Naive thymus-derived CD4-positive, alpha-beta T cell (primary cell): ENCODE data around the gene DOCK10. TPM values are rescaled to one million over a fixed set of nuclear protein-coding genes. Genes with fewer than 3 reads are reported as not detected.

ENCODE experiments used
- ATAC-seq: fragments of 150-1000 bp; cut with Tn5 transposase; 2 replicates; pipeline ENCODE4 v1.10.0; 2021; ENCODE audit warnings: mild to moderate bottlenecking, moderate library complexity
- CTCF ChIA-PET: fragments of 350-600 bp; sonication (Branson Sonifier 250); formaldehyde crosslinking; loops from one replicate; lab custom pipeline; 2021; ENCODE audit warnings: antibody characterized with exemption; lab: Charles Lee
- POLR2A ChIA-PET: fragments of 350-600 bp; sonication (Branson Sonifier 250); formaldehyde crosslinking; loops from one replicate; lab custom pipeline; 2021; ENCODE audit warnings: antibody characterized with exemption, inconsistent platforms; lab: Charles Lee
- DNase-seq, 9 donors: peaks; one replicate each; pipeline versions ENCODE4 v3.0.0 to v3.0.0-alpha.2; 2020 to 2022; ENCODE audit warnings: mixed read lengths in 1 of 9
- H3K27ac ChIP-seq: one replicate; pipeline ENCODE4 v1.7.0; 2013; ENCODE audit warnings: mild to moderate bottlenecking, low read depth, low read length, moderate library complexity
- H3K27me3 ChIP-seq, 2 donors: one replicate each; pipeline ENCODE4 v1.7.0; 2013; ENCODE audit warnings: low read length in 2 of 2, mild to moderate bottlenecking in 2 of 2, moderate library complexity in 2 of 2; ENCODE audit not compliant: control insufficient read depth in 2 of 2, insufficient read depth in 2 of 2
- H3K36me3 ChIP-seq, 3 experiments: 1 replicate in 2 of 3; 2 replicates in 1 of 3; pipeline ENCODE4 v1.7.0; 2013; ENCODE audit warnings: low read length in 3 of 3, mild to moderate bottlenecking in 3 of 3, moderate library complexity in 1 of 3; ENCODE audit not compliant: insufficient read depth in 3 of 3, control insufficient read depth in 2 of 3
- H3K4me1 ChIP-seq, 2 donors: one replicate each; pipeline ENCODE4 v1.7.0; 2013; ENCODE audit warnings: low read length in 2 of 2, mild to moderate bottlenecking in 2 of 2, moderate library complexity in 1 of 2; ENCODE audit not compliant: control insufficient read depth in 2 of 2, insufficient read depth in 2 of 2
- H3K4me3 ChIP-seq: 2 replicates; pipeline ENCODE4 v1.7.0; 2013; ENCODE audit warnings: mild to moderate bottlenecking, low read length
- H3K9me3 ChIP-seq, 3 experiments: 1 replicate in 2 of 3; 2 replicates in 1 of 3; pipeline ENCODE4 v1.7.0; 2013; ENCODE audit warnings: low read length in 3 of 3; ENCODE audit not compliant: control insufficient read depth in 2 of 3
- H3K27ac Mint-ChIP-seq, 9 donors: one replicate each; pipeline ENCODE4 v1.8.0; 2020 to 2022; ENCODE audit warnings: mixed read lengths in 9 of 9, mild to moderate bottlenecking in 8 of 9, moderate library complexity in 5 of 9, inconsistent platforms in 2 of 9
- H3K27me3 Mint-ChIP-seq, 5 donors: one replicate each; pipeline ENCODE4 v1.8.0; 2021 to 2022; ENCODE audit warnings: mixed read lengths in 5 of 5, mild to moderate bottlenecking in 1 of 5
- H3K36me3 Mint-ChIP-seq, 5 donors: one replicate each; pipeline ENCODE4 v1.8.0; 2020 to 2022; ENCODE audit warnings: mixed read lengths in 5 of 5, mild to moderate bottlenecking in 3 of 5, inconsistent platforms in 1 of 5
- H3K4me1 Mint-ChIP-seq, 7 donors: one replicate each; pipeline ENCODE4 v1.8.0; 2020 to 2022; ENCODE audit warnings: mixed read lengths in 7 of 7, mild to moderate bottlenecking in 3 of 7, inconsistent platforms in 1 of 7
- H3K4me3 Mint-ChIP-seq, 10 donors: one replicate each; pipeline ENCODE4 v1.8.0; 2020 to 2022; ENCODE audit warnings: mild to moderate bottlenecking in 10 of 10, mixed read lengths in 10 of 10, moderate library complexity in 6 of 10, inconsistent platforms in 2 of 10
- H3K9me3 Mint-ChIP-seq, 11 donors: one replicate each; pipeline ENCODE4 v1.8.0; 2020 to 2022; ENCODE audit warnings: mixed read lengths in 11 of 11, mild to moderate bottlenecking in 4 of 11, inconsistent platforms in 1 of 11, moderate library complexity in 1 of 11
- intact Hi-C, 2 donors: fragments of 100-400 bp; cut with micrococcal nuclease; formaldehyde crosslinking; loops; one replicate each; pipeline ENCODE4 v1.15.1; 2023
- polyA plus RNA-seq, 2 donors: library from polyadenylated mRNA; unstranded; fragments of 300-500 nt; fragmentation: Illumina TruSeq; gene quantifications; one replicate each; pipeline ENCODE4 v1.2.3, GENCODE V29; 2021
- total RNA-seq, 6 experiments: library from RNA in 5 of 6; stranded (reverse) in 5 of 6; gene quantifications; 1 replicate in 5 of 6; 2 replicates in 1 of 6; pipeline ENCODE4 v1.2.3 and lab custom pipeline; 2021 to 2026

The DOCK10 gene
- total and polyA plus RNA-seq, 7 experiments from 2014 or later = 64.2 to 275 (median 211) TPM

GRCh38 chr2:224774735-224775134, 267.5 kb downstream of the DOCK10 start:
- no peak overlapping the region for H3K27ac ChIP-seq
- H3K36me3 ChIP-seq = peaks cover 20 to 72% (median 40%) of the 10 kb centered on the region in 3 experiments
- ATAC-seq (no peak), DNase-seq (no peak)
- peaks cover 0 to 22% (median 10%) of the 10 kb centered on the region in 7 donors for H3K4me1 Mint-ChIP-seq
- ChIA-PET CTCF (no interaction called here), POLR2A (no interaction called here)
- H3K27me3 Mint-ChIP-seq = no peaks in the 10 kb centered on the region
- no peak overlapping the region for H3K4me3 Mint-ChIP-seq
- H3K27ac Mint-ChIP-seq = peak overlapping the region in 2 of 9 donors; percentile 14 to 50
- peaks cover 18 to 60% (median 49%) of the 10 kb centered on the region in 5 donors for H3K36me3 Mint-ChIP-seq
- no peaks in the 10 kb centered on the region for H3K27me3 ChIP-seq
- H3K9me3 Mint-ChIP-seq = no peaks in the 10 kb centered on the region
- no peaks in the 10 kb centered on the region for H3K9me3 ChIP-seq
- no peak overlapping the region for H3K4me3 ChIP-seq
- intact Hi-C loops = loop anchor here in 1 of 2 donors (5.0 kb wide), 1 partner anchor 802 kb away; no protein-coding TSS in a partner anchor
- no peaks in the 10 kb centered on the region for H3K4me1 ChIP-seq

GRCh38 chr2:224772494-224772893, 269.8 kb downstream of the DOCK10 start:
- no peaks in the 10 kb centered on the region for H3K27me3 Mint-ChIP-seq
- H3K27ac ChIP-seq = no peak overlapping the region
- CTCF ChIA-PET = interaction anchor here (1.8 kb wide), 1 partner anchor 9 kb away, joined by 4 read pairs; no protein-coding TSS in a partner anchor
- no peak for DNase-seq
- H3K4me1 Mint-ChIP-seq = peaks cover 0 to 22% (median 12%) of the 10 kb centered on the region in 7 donors
- H3K4me1 ChIP-seq = no peaks in the 10 kb centered on the region
- H3K36me3 ChIP-seq = peaks cover 29 to 86% (median 50%) of the 10 kb centered on the region in 3 experiments
- no peak for ATAC-seq
- peak overlapping the region in 1 of 10 donors; percentile 8 for H3K4me3 Mint-ChIP-seq
- POLR2A ChIA-PET = no interaction called here
- no peaks in the 10 kb centered on the region for H3K9me3 ChIP-seq
- no peaks in the 10 kb centered on the region for H3K27me3 ChIP-seq
- peak overlapping the region in 6 of 9 donors; percentile 13 to 85 (median 66) for H3K27ac Mint-ChIP-seq
- peaks cover 25 to 77% (median 64%) of the 10 kb centered on the region in 5 donors for H3K36me3 Mint-ChIP-seq
- intact Hi-C loops = no loop called here
- peaks cover 0 to 2% (median 0%) of the 10 kb centered on the region in 11 donors for H3K9me3 Mint-ChIP-seq
- no peak overlapping the region for H3K4me3 ChIP-seq

GRCh38 chr2:224769489-224769888, 272.8 kb downstream of the DOCK10 start:
- ChIA-PET POLR2A (no interaction called here), CTCF (no interaction called here)
- intact Hi-C loops = no loop called here
- no peaks in the 10 kb centered on the region for H3K27me3 ChIP-seq
- Mint-ChIP-seq H3K4me3 (no peak overlapping the region), H3K27me3 (no peaks in the 10 kb centered on the region), H3K4me1 (peaks cover 9 to 42% (median 25%) of the 10 kb centered on the region in 7 donors), H3K9me3 (peaks cover 0 to 7% (median 0%) of the 10 kb centered on the region in 11 donors), H3K36me3 (peaks cover 31 to 84% (median 74%) of the 10 kb centered on the region in 5 donors), H3K27ac (peak overlapping the region in 5 of 9 donors; percentile 57 to 82 (median 75))
- H3K27ac ChIP-seq = no peak overlapping the region
- ATAC-seq (peak; percentile 14), DNase-seq (no peak)
- peaks cover 29 to 78% (median 43%) of the 10 kb centered on the region in 3 experiments for H3K36me3 ChIP-seq
- H3K4me1 ChIP-seq = peaks cover 0 to 12% of the 10 kb centered on the region in 2 donors
- H3K9me3 ChIP-seq = no peaks in the 10 kb centered on the region
- H3K4me3 ChIP-seq = no peak overlapping the region

- Mint-ChIP-seq H3K36me3 (peaks cover 47 to 93% (median 83%) of the 10 kb centered on the region in 5 donors), H3K4me1 (peaks cover 20 to 69% (median 42%) of the 10 kb centered on the region in 7 donors), H3K27ac (peak overlapping the region; percentile 70 to 92 (median 76)), H3K4me3 (peak overlapping the region; percentile 7 to 77 (median 38)), H3K27me3 (no peaks in the 10 kb centered on the region), H3K9me3 (peaks cover 0 to 16% (median 5%) of the 10 kb centered on the region in 11 donors)
- Histone ChIP-seq H3K36me3 (peaks cover 19 to 65% (median 20%) of the 10 kb centered on the region in 3 experiments), H3K4me1 (peaks cover 0 to 18% of the 10 kb centered on the region in 2 donors), H3K4me3 (no peak overlapping the region), H3K27ac (peak overlapping the region; percentile 34), H3K9me3 (peaks cover 0 to 4% (median 0%) of the 10 kb centered on the region in 3 experiments), H3K27me3 (no peaks in the 10 kb centered on the region)
- ATAC-seq = peak; percentile 88
- peak in 7 of 9 donors; percentile 39 to 72 (median 53) for DNase-seq
- ChIA-PET POLR2A (no interaction called here), CTCF (interaction anchor here (1.0 kb wide), 1 partner anchor 15 kb away, joined by 3 read pairs; no protein-coding TSS in a partner anchor)
- intact Hi-C loops = loop anchor here in 1 of 2 donors (5.0 kb wide), 1 partner anchor 177 kb away; the partner anchor contains the start of gene CUL3
Observed at GRCh38 chr2:224764565-224765236, 277.6 kb downstream of the DOCK10 start.

- Mint-ChIP-seq H3K27ac (peak overlapping the region in 1 of 9 donors; percentile 43), H3K9me3 (peaks cover 13 to 48% (median 28%) of the 10 kb centered on the region in 11 donors), H3K27me3 (no peaks in the 10 kb centered on the region), H3K4me3 (peak overlapping the region in 1 of 10 donors; percentile 36), H3K4me1 (peaks cover 0 to 17% (median 5%) of the 10 kb centered on the region in 7 donors), H3K36me3 (peaks cover 35 to 65% (median 60%) of the 10 kb centered on the region in 5 donors)
- H3K4me3 ChIP-seq = no peak overlapping the region
- peaks cover 0 to 32% (median 11%) of the 10 kb centered on the region in 3 experiments for H3K9me3 ChIP-seq
- H3K36me3 ChIP-seq = peaks cover 0 to 38% (median 0%) of the 10 kb centered on the region in 3 experiments
- no peak for DNase-seq
- H3K27ac ChIP-seq = no peak overlapping the region
- no peak for ATAC-seq
- POLR2A ChIA-PET = no interaction called here
- H3K4me1 ChIP-seq = no peaks in the 10 kb centered on the region
- no peaks in the 10 kb centered on the region for H3K27me3 ChIP-seq
- CTCF ChIA-PET = no interaction called here
- intact Hi-C loops = no loop called here
Observed at GRCh38 chr2:224757934-224758548, 284.2 kb downstream of the DOCK10 start.

GRCh38 chr2:224753743-224754540, 288.3 kb downstream of the DOCK10 start:
- no peak overlapping the region for H3K4me3 Mint-ChIP-seq
- peaks cover 0 to 4% (median 0%) of the 10 kb centered on the region in 5 donors for H3K27me3 Mint-ChIP-seq
- ChIA-PET POLR2A (no interaction called here), CTCF (interaction anchor here (0.6 kb wide), 1 partner anchor 905 kb away, joined by 3 read pairs; no protein-coding TSS in a partner anchor)
- H3K9me3 Mint-ChIP-seq = peaks cover 11 to 35% (median 22%) of the 10 kb centered on the region in 11 donors
- intact Hi-C loops = no loop called here
- peaks cover 14 to 24% (median 23%) of the 10 kb centered on the region in 5 donors for H3K36me3 Mint-ChIP-seq
- H3K4me1 ChIP-seq = no peaks in the 10 kb centered on the region
- H3K27me3 ChIP-seq = no peaks in the 10 kb centered on the region
- peaks cover 0 to 4% (median 0%) of the 10 kb centered on the region in 7 donors for H3K4me1 Mint-ChIP-seq
- no peak overlapping the region for H3K27ac ChIP-seq
- H3K36me3 ChIP-seq = peaks cover 0 to 13% (median 0%) of the 10 kb centered on the region in 3 experiments
- H3K4me3 ChIP-seq = no peak overlapping the region
- no peak for DNase-seq
- H3K27ac Mint-ChIP-seq = no peak overlapping the region
- no peak for ATAC-seq
- peaks cover 0 to 24% (median 11%) of the 10 kb centered on the region in 3 experiments for H3K9me3 ChIP-seq
